ENCODE data around the gene TSC2.
"Not testable (repeated sequence)": the region's sequence is repeated elsewhere in the genome, so short reads cannot be mapped to it uniquely, and the experiment has no call there.

TSC2 gene

GRCh38 chr16:2114885-2115590 lies 67.3 kb downstream of the TSC2 start:
- H3K9me3 ChIP-seq; H3K36me3 ChIP-seq (replicated peaks); DNase-seq (ENCODE audit: low spot score in 2 of 2); H3K27me3 ChIP-seq (ENCODE audit: low read depth); H3K4me1 ChIP-seq; in situ Hi-C loops (cut with MboI; ENCODE audit: low sequenced_read_pairs); H3K4me3 ChIP-seq: not testable (repeated sequence)

GRCh38 chr16:2115591-2115973 lies 67.8 kb downstream of the TSC2 start:
- no peak overlapping the region for H3K4me3 ChIP-seq
- H3K4me1 ChIP-seq: no peaks in the 10 kb centered on the region
- in situ Hi-C loops (cut with MboI; ENCODE audit: low sequenced_read_pairs): no loop called here
- H3K27me3 ChIP-seq (ENCODE audit: low read depth): no peaks in the 10 kb centered on the region
- no peak for DNase-seq (ENCODE audit: low spot score in 2 of 2)
- H3K36me3 ChIP-seq (replicated peaks): no peaks in the 10 kb centered on the region; the same call in 1 of the 2 replicates
- H3K9me3 ChIP-seq: no peaks in the 10 kb centered on the region

- DNase-seq (ENCODE audit: low spot score in 2 of 2); H3K9me3 ChIP-seq; H3K4me3 ChIP-seq; H3K4me1 ChIP-seq; in situ Hi-C loops (cut with MboI; ENCODE audit: low sequenced_read_pairs); H3K27me3 ChIP-seq (ENCODE audit: low read depth); H3K36me3 ChIP-seq (replicated peaks): not testable (repeated sequence)
Observed at GRCh38 chr16:2116428-2116827, 68.6 kb downstream of the TSC2 start.

GRCh38 chr16:2117341-2117740 lies 69.6 kb downstream of the TSC2 start:
- DNase-seq (ENCODE audit: low spot score in 2 of 2); in situ Hi-C loops (cut with MboI; ENCODE audit: low sequenced_read_pairs); H3K4me1 ChIP-seq; H3K36me3 ChIP-seq (replicated peaks); H3K4me3 ChIP-seq; H3K27me3 ChIP-seq (ENCODE audit: low read depth); H3K9me3 ChIP-seq: not testable (repeated sequence)

- H3K4me3 ChIP-seq; H3K36me3 ChIP-seq (replicated peaks); in situ Hi-C loops (cut with MboI; ENCODE audit: low sequenced_read_pairs); H3K4me1 ChIP-seq; DNase-seq (ENCODE audit: low spot score in 2 of 2); H3K9me3 ChIP-seq; H3K27me3 ChIP-seq (ENCODE audit: low read depth): not testable (repeated sequence)
Observed at GRCh38 chr16:2117960-2118722, 70.4 kb downstream of the TSC2 start.

GRCh38 chr16:2121325-2121724 lies 73.5 kb downstream of the TSC2 start:
- DNase-seq (ENCODE audit: low spot score in 2 of 2); in situ Hi-C loops (cut with MboI; ENCODE audit: low sequenced_read_pairs): not testable (repeated sequence)

GRCh38 chr16:2121853-2122252 lies 74.1 kb downstream of the TSC2 start:
- Histone ChIP-seq H3K9me3 (no peaks in the 10 kb centered on the region), H3K4me1 (no peaks in the 10 kb centered on the region), H3K4me3 (no peak overlapping the region), H3K36me3 (replicated peaks) (no peaks in the 10 kb centered on the region), H3K27me3 (ENCODE audit: low read depth) (no peaks in the 10 kb centered on the region)
- in situ Hi-C loops (cut with MboI; ENCODE audit: low sequenced_read_pairs): no loop called here
- no peak for DNase-seq (ENCODE audit: low spot score in 2 of 2)

More at GRCh38 chr16:2121325-2121724, 73.5 kb downstream of the TSC2 start:
- H3K4me1 ChIP-seq; H3K36me3 ChIP-seq (replicated peaks); H3K4me3 ChIP-seq; H3K9me3 ChIP-seq; H3K27me3 ChIP-seq (ENCODE audit: low read depth): not testable (repeated sequence)

GRCh38 chr16:2122429-2122828 lies 74.6 kb downstream of the TSC2 start:
- no peaks in the 10 kb centered on the region for H3K36me3 ChIP-seq (replicated peaks)
- no peaks in the 10 kb centered on the region for H3K4me1 ChIP-seq
- in situ Hi-C loops (cut with MboI; ENCODE audit: low sequenced_read_pairs): no loop called here
- no peak for DNase-seq (ENCODE audit: low spot score in 2 of 2)
- no peak overlapping the region for H3K4me3 ChIP-seq
- H3K27me3 ChIP-seq (ENCODE audit: low read depth): no peaks in the 10 kb centered on the region
- H3K9me3 ChIP-seq: no peaks in the 10 kb centered on the region

- DNase-seq (ENCODE audit: low spot score in 2 of 2); H3K4me3 ChIP-seq; H3K27me3 ChIP-seq (ENCODE audit: low read depth); H3K36me3 ChIP-seq (replicated peaks); H3K4me1 ChIP-seq; in situ Hi-C loops (cut with MboI; ENCODE audit: low sequenced_read_pairs); H3K9me3 ChIP-seq: not testable (repeated sequence)
Observed at GRCh38 chr16:2122934-2123683, 75.3 kb downstream of the TSC2 start.

GRCh38 chr16:2123706-2124376 lies 76.1 kb downstream of the TSC2 start:
- DNase-seq (ENCODE audit: low spot score in 2 of 2); H3K4me3 ChIP-seq; H3K4me1 ChIP-seq; H3K9me3 ChIP-seq; in situ Hi-C loops (cut with MboI; ENCODE audit: low sequenced_read_pairs); H3K27me3 ChIP-seq (ENCODE audit: low read depth); H3K36me3 ChIP-seq (replicated peaks): not testable (repeated sequence)

- H3K4me3 ChIP-seq; in situ Hi-C loops (cut with MboI; ENCODE audit: low sequenced_read_pairs); H3K36me3 ChIP-seq (replicated peaks); H3K9me3 ChIP-seq; DNase-seq (ENCODE audit: low spot score in 2 of 2); H3K4me1 ChIP-seq; H3K27me3 ChIP-seq (ENCODE audit: low read depth): not testable (repeated sequence)
Observed at GRCh38 chr16:2124377-2124693, 76.5 kb downstream of the TSC2 start.

GRCh38 chr16:2124694-2125444 lies 77.1 kb downstream of the TSC2 start:
- H3K4me1 ChIP-seq; in situ Hi-C loops (cut with MboI; ENCODE audit: low sequenced_read_pairs); DNase-seq (ENCODE audit: low spot score in 2 of 2); H3K9me3 ChIP-seq; H3K27me3 ChIP-seq (ENCODE audit: low read depth); H3K4me3 ChIP-seq; H3K36me3 ChIP-seq (replicated peaks): not testable (repeated sequence)

- H3K36me3 ChIP-seq (replicated peaks); H3K27me3 ChIP-seq (ENCODE audit: low read depth); DNase-seq (ENCODE audit: low spot score in 2 of 2); H3K4me3 ChIP-seq; H3K9me3 ChIP-seq; in situ Hi-C loops (cut with MboI; ENCODE audit: low sequenced_read_pairs); H3K4me1 ChIP-seq: not testable (repeated sequence)
Observed at GRCh38 chr16:2125609-2126008, 77.8 kb downstream of the TSC2 start.
